Astrocyte (in vitro differentiated cells and primary cell): ENCODE data around the gene SH3GL2.

Experiments used
- CTCF ChIP-seq: IDR thresholded peaks from 2 replicates; pipeline ENCODE4 v1.5.1; 2011; ENCODE audit warnings: low read depth, mild to moderate bottlenecking, inconsistent platforms, low read length, moderate library complexity; ENCODE audit not compliant: insufficient read depth
- EZH2 ChIP-seq: IDR thresholded peaks from 2 replicates; pipeline ENCODE4 v1.6.1; 2012; ENCODE audit warnings: mild to moderate bottlenecking, low read length, inconsistent platforms; ENCODE audit not compliant: insufficient read depth

- TF ChIP-seq CTCF (no peak), EZH2 (no peak)
Observed at GRCh38 chr9:17751486-17751885, 172.6 kb downstream of the SH3GL2 start.
